GM12878 (cell line): ENCODE results near the gene MSH3. TPM values are rescaled to one million over a fixed set of nuclear protein-coding genes. Genes with fewer than 3 reads are reported as not detected.
A peak's percentile ranks its signal among the peaks of the same experiment; 100 is the strongest.

ENCODE experiments used
- ATAC-seq: fragments of 200-7000 bp; cut with Tn5 transposase; 3 replicates; pipeline ENCODE4 v1.9.1; 2020; ENCODE audit warnings: mild to moderate bottlenecking, moderate library complexity
- BruUV-seq: library from RNA; stranded (reverse); fragments of 400-500 nt; replicated peaks from 2 replicates; lab custom pipeline; 2021; lab: Mats Ljungman, UMichigan
- CTCF ChIA-PET: fragments of 300-600 bp; sonication (Branson Sonifier 250); formaldehyde crosslinking; extraction: SDS; loops from one replicate; lab custom pipeline; 2021; ENCODE audit warnings: inconsistent platforms; lab: Yijun Ruan, JAX
- POLR2A ChIA-PET: fragments of 350-600 bp; formaldehyde crosslinking; extraction: SDS; loops from one replicate; lab custom pipeline; 2021; ENCODE audit warnings: inconsistent platforms; lab: Charles Lee
- RAD21 ChIA-PET: fragments of 300-600 bp; sonication (Branson Sonifier 250); formaldehyde crosslinking; loops from one replicate; lab custom pipeline; 2023; ENCODE audit warnings: antibody characterized with exemption; ENCODE audit not compliant: unreplicated experiment; lab: Charles Lee
- SMC1A ChIA-PET: fragments of 300-600 bp; sonication (Branson Sonifier 250); formaldehyde crosslinking; loops from one replicate; lab custom pipeline; 2023; ENCODE audit not compliant: unreplicated experiment, uncharacterized antibody; lab: Charles Lee
- DNase-seq: peaks from one replicate; pipeline ENCODE4 v3.0.0-alpha.2; 2011; ENCODE audit warnings: low read depth, low spot score
- FAIRE-seq: peaks from 3 replicates; lab custom pipeline; 2011; peaks lifted over from hg19 to GRCh38; lab: Jason Lieb, UNC
- H2AFZ ChIP-seq: 2 replicates; pipeline ENCODE4 v1.6.0; 2011; ENCODE audit warnings: low read depth, low read length, control low read depth; ENCODE audit not compliant: control insufficient read depth
- H3K27ac ChIP-seq: 2 replicates; pipeline ENCODE4 v1.5.1; 2011; ENCODE audit warnings: control low read depth; ENCODE audit not compliant: control insufficient read depth, insufficient read depth
- H3K27me3 ChIP-seq, 2 experiments: replicated peaks in 1 of 2; 2 replicates each; pipeline versions ENCODE4 v1.6.0 to v1.6.1; 2011; ENCODE audit warnings: low read length in 1 of 2; ENCODE audit not compliant: control insufficient read depth in 2 of 2, insufficient read depth in 2 of 2
- H3K36me3 ChIP-seq, 2 experiments: 2 replicates each; pipeline ENCODE4 v1.5.1; 2011; ENCODE audit warnings: low read length in 1 of 2; ENCODE audit not compliant: control insufficient read depth in 2 of 2, insufficient read depth in 2 of 2
- H3K4me1 ChIP-seq: 2 replicates; pipeline ENCODE4 v1.6.1; 2011; ENCODE audit warnings: mild to moderate bottlenecking, low read length, moderate library complexity, mixed read lengths; ENCODE audit not compliant: control insufficient read depth, insufficient read depth
- H3K4me2 ChIP-seq: 2 replicates; pipeline ENCODE4 v1.6.0; 2011; ENCODE audit warnings: control low read depth; ENCODE audit not compliant: control insufficient read depth, insufficient read depth
- H3K4me3 ChIP-seq: fragments of 200-600 bp; sonication (generic); 2 replicates; pipeline ENCODE4 v1.5.1; 2016
- H3K79me2 ChIP-seq: 2 replicates; pipeline ENCODE4 v1.6.0; 2011; ENCODE audit warnings: low read length; ENCODE audit not compliant: control insufficient read depth, insufficient read depth
- H3K9ac ChIP-seq: 2 replicates; pipeline ENCODE4 v1.8.0; 2011; ENCODE audit warnings: low read length, control low read depth, mixed read lengths; ENCODE audit not compliant: control insufficient read depth, insufficient read depth
- H3K9me3 ChIP-seq: replicated peaks from 3 replicates; pipeline ENCODE4 v1.5.1; 2011; ENCODE audit warnings: mild to moderate bottlenecking, low read length; ENCODE audit not compliant: control insufficient read depth, insufficient read depth
- H4K20me1 ChIP-seq: 2 replicates; pipeline ENCODE4 v1.6.0; 2011; ENCODE audit not compliant: control insufficient read depth, insufficient read depth
- BCL11A ChIP-seq: IDR thresholded peaks from 2 replicates; pipeline ENCODE4 v1.6.1; 2011; ENCODE audit warnings: low read depth, low read length
- CBX3 ChIP-seq: fragments of 200-600 bp; sonication (generic); IDR thresholded peaks from 2 replicates; pipeline ENCODE4 v1.6.1; 2016; ENCODE audit warnings: low read depth, borderline replicate concordance
- CHD1 ChIP-seq: IDR thresholded peaks from 2 replicates; pipeline ENCODE4 v1.6.1; 2012; ENCODE audit warnings: low read depth, low read length, improper control_type of control experiment
- EP300 ChIP-seq, 2 experiments: fragments of 150-350 bp in 1 of 2; IDR thresholded peaks; 2 replicates each; pipeline ENCODE4 v1.6.1; 2011 to 2012; ENCODE audit warnings: low read depth in 2 of 2, low read length in 2 of 2, borderline replicate concordance in 1 of 2, improper control_type of control experiment in 1 of 2, inconsistent platforms in 1 of 2; ENCODE audit not compliant: control insufficient read depth in 1 of 2
- EZH2 ChIP-seq: IDR thresholded peaks from 2 replicates; pipeline ENCODE4 v1.6.1; 2012; ENCODE audit warnings: low read depth, mild to moderate bottlenecking, control low read depth, inconsistent platforms, low read length, borderline replicate concordance; ENCODE audit not compliant: control insufficient read depth
- FOXM1 ChIP-seq: IDR thresholded peaks from 2 replicates; pipeline ENCODE4 v1.6.1; 2012; ENCODE audit warnings: low read depth, mild to moderate bottlenecking, inconsistent platforms, low read length, moderate library complexity
- HDAC2 ChIP-seq: fragments of 200-600 bp; sonication (generic); IDR thresholded peaks from 2 replicates; pipeline ENCODE4 v1.6.1; 2017
- IKZF1 ChIP-seq: fragments of 450-650 bp; conservative IDR thresholded peaks from 2 replicates; pipeline ENCODE4 v1.6.1; 2017; ENCODE audit warnings: antibody characterized with exemption, mild to moderate bottlenecking
- IKZF2 ChIP-seq, 2 experiments: fragments of 450-650 bp; IDR thresholded peaks; 2 replicates each; pipeline ENCODE4 v1.6.1; 2017; ENCODE audit warnings: mild to moderate bottlenecking in 2 of 2, moderate library complexity in 2 of 2
- JUNB ChIP-seq: IDR thresholded peaks from 2 replicates; pipeline ENCODE4 v1.6.1; 2016; ENCODE audit warnings: antibody characterized with exemption, mild to moderate bottlenecking
- JUND ChIP-seq: IDR thresholded peaks from 2 replicates; pipeline ENCODE4 v1.6.1; 2012; ENCODE audit warnings: low read depth, mild to moderate bottlenecking, low read length, improper control_type of control experiment, moderate library complexity
- KLF5 ChIP-seq: fragments of 450-650 bp; IDR thresholded peaks from 2 replicates; pipeline ENCODE4 v1.6.1; 2014; ENCODE audit warnings: mild to moderate bottlenecking; ENCODE audit not compliant: partially characterized antibody
- MTA3 ChIP-seq: IDR thresholded peaks from 2 replicates; pipeline ENCODE4 v1.6.1; 2012; ENCODE audit warnings: low read length, inconsistent platforms, borderline replicate concordance
- NR2F1 ChIP-seq: fragments of 450-650 bp; conservative IDR thresholded peaks from 2 replicates; pipeline ENCODE4 v1.6.1; 2017; ENCODE audit warnings: mild to moderate bottlenecking
- POLR2AphosphoS5 ChIP-seq: IDR thresholded peaks from 2 replicates; pipeline ENCODE4 v1.6.1; 2011; ENCODE audit warnings: mild to moderate bottlenecking, low read length, inconsistent platforms
- RELA ChIP-seq: fragments of 450-650 bp; IDR thresholded peaks from 2 replicates; pipeline ENCODE4 v1.8.0; 2014; ENCODE audit warnings: borderline replicate concordance; ENCODE audit not compliant: partially characterized antibody
- RELB ChIP-seq: fragments of 450-650 bp; IDR thresholded peaks from 2 replicates; pipeline ENCODE4 v1.6.1; 2017; ENCODE audit warnings: low read depth, mild to moderate bottlenecking, moderate library complexity
- RFX5 ChIP-seq: IDR thresholded peaks from 2 replicates; pipeline ENCODE4 v1.6.1; 2011; ENCODE audit warnings: low read depth, low read length, improper control_type of control experiment
- SMC3 ChIP-seq: IDR thresholded peaks from 2 replicates; pipeline ENCODE4 v1.6.1; 2011; ENCODE audit warnings: low read length, improper control_type of control experiment, borderline replicate concordance
- SREBF1 ChIP-seq: IDR thresholded peaks from 2 replicates; pipeline ENCODE4 v1.6.1; 2012; ENCODE audit warnings: mild to moderate bottlenecking, low read length
- YBX1 ChIP-seq: fragments of 450-650 bp; IDR thresholded peaks from 2 replicates; pipeline ENCODE4 v1.6.1; 2016; ENCODE audit warnings: antibody characterized with exemption
- in situ Hi-C: fragments of 300-500 bp; cut with MboI; formaldehyde crosslinking; loops from 9 replicates; pipeline ENCODE4 v1.14.3; 2018; ENCODE audit warnings: mixed read lengths
- intact Hi-C: fragments of 100-400 bp; cut with micrococcal nuclease; formaldehyde crosslinking; loops from one replicate; pipeline ENCODE4 v1.14.2; 2022; ENCODE audit not compliant: unreplicated experiment
- polyA plus RNA-seq, 11 experiments: library from polyadenylated mRNA; depleted of rRNA in 4 of 11; unstranded in 6 of 11; stranded (reverse) in 5 of 11; fragments of >200 nt; fragmentation: Nextera tagmentation in 4 of 11; fragmentation: Illumina TruSeq in 1 of 11; extraction: Ambion mirVana in 4 of 11; extraction: Trizol in 1 of 11; gene quantifications; 1 replicate in 1 of 11; 2 replicates in 10 of 11; pipeline versions ENCODE4 v1.2.1 to v1.2.3, GENCODE V29; 2011 to 2016; ENCODE audit warnings: inconsistent platforms in 2 of 11, missing spikeins in 2 of 11, low read depth in 1 of 11
- total RNA-seq, 4 experiments: library from RNA; depleted of rRNA in 3 of 4; stranded (reverse); fragments of >200 nt in 3 of 4; fragmentation: Illumina TruSeq in 1 of 4; extraction: Trizol in 1 of 4; gene quantifications; 2 replicates each; pipeline versions ENCODE4 v1.2.1 to v1.2.3, GENCODE V29; 2013 to 2021

The MSH3 gene
- total and polyA plus RNA-seq, 10 of the 15 experiments (the other 5 are each of a cell fraction or from before 2014, with no cell fraction given): 4.7 to 17.5 (median 12.2) TPM

- TF ChIP-seq MTA3 (no peak), RFX5 (no peak), IKZF2 (IDR thresholded peaks at IDR 0.05) (no peak), KLF5 (no peak), SREBF1 (no peak), JUND (no peak), BCL11A (no peak), JUNB (no peak)
Observed at GRCh38 chr5:80835128-80835527, 180.7 kb downstream of the MSH3 start (continued).

- SMC1A ChIA-PET: no interaction called here
- RAD21 ChIA-PET: no interaction called here
- Histone ChIP-seq H3K9me3 (no peaks in the 10 kb centered on the region), H3K4me1 (peaks cover 10% of the 10 kb centered on the region; the same call in 1 of the 2 replicates), H3K4me3 (no peak overlapping the region), H3K27ac (no peak overlapping the region), H3K27me3 (no peaks in the 10 kb centered on the region), H3K4me2 (no peak overlapping the region), H3K9ac (no peak overlapping the region), H4K20me1 (no peaks in the 10 kb centered on the region), H3K36me3 (no peaks in the 10 kb centered on the region), H3K79me2 (no peaks in the 10 kb centered on the region), H2AFZ (no peak overlapping the region)
- in situ Hi-C loops (no loop called here), intact Hi-C loops (no loop called here)
- DNase-seq (peak; percentile 31), ATAC-seq (peak; percentile 95), FAIRE-seq (peak; percentile 87)
- BruUV-seq: no TSS peak
- POLR2A ChIA-PET: interaction anchor here (0.6 kb wide), 1 partner anchor 491 kb away, joined by 3 read pairs; no protein-coding TSS in a partner anchor
- CTCF ChIA-PET: no interaction called here
- no peak for TF ChIP-seq CBX3
- TF ChIP-seq EZH2: no peak
- TF ChIP-seq SMC3: no peak
- TF ChIP-seq CHD1: no peak
- no peak for TF ChIP-seq RELA
- peak; percentile 67 for TF ChIP-seq NR2F1
- no peak for TF ChIP-seq YBX1
- TF ChIP-seq SREBF1: no peak
- 0 out of 2 replicates have a peak, but pooled peaks have one; percentile 12 for TF ChIP-seq IKZF1
- no peak for TF ChIP-seq RELB
- TF ChIP-seq EP300 (IDR thresholded peaks at IDR 0.05; ENCODE audit: borderline replicate concordance in 1 of 2, control insufficient read depth in 1 of 2, low read depth in 2 of 2, low read length in 2 of 2): no peak
- peak; percentile 66; the same call in 1 of the 2 replicates for TF ChIP-seq FOXM1
- no peak for TF ChIP-seq HDAC2
- TF ChIP-seq BCL11A: peak; percentile 70; the same call in 1 of the 2 replicates
- no peak for TF ChIP-seq POLR2AphosphoS5
Observed at GRCh38 chr5:80837679-80838078, 183.2 kb downstream of the MSH3 start.
